Measurements from ENCODE around the gene DGLUCY.

DGLUCY gene

GRCh38 chr14:91184559-91184958 lies 70.7 kb downstream of the DGLUCY start:
- no peak for DNase-seq (ENCODE audit: low read depth)
- in situ Hi-C loops (cut with HindIII; ENCODE audit: low sequenced_read_pairs) = no loop called here
- H3K4me3 ChIP-seq (ENCODE audit: low read depth, low read length) = no peak overlapping the region
- TF ChIP-seq, protein P1, sequence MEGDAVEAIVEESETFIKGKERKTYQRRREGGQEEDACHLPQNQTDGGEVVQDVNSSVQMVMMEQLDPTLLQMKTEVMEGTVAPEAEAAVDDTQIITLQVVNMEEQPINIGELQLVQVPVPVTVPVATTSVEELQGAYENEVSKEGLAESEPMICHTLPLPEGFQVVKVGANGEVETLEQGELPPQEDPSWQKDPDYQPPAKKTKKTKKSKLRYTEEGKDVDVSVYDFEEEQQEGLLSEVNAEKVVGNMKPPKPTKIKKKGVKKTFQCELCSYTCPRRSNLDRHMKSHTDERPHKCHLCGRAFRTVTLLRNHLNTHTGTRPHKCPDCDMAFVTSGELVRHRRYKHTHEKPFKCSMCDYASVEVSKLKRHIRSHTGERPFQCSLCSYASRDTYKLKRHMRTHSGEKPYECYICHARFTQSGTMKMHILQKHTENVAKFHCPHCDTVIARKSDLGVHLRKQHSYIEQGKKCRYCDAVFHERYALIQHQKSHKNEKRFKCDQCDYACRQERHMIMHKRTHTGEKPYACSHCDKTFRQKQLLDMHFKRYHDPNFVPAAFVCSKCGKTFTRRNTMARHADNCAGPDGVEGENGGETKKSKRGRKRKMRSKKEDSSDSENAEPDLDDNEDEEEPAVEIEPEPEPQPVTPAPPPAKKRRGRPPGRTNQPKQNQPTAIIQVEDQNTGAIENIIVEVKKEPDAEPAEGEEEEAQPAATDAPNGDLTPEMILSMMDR (IDR thresholded peaks at IDR 0.05; ENCODE audit: low read depth, low read length, missing control alignments) = no peak

DNA sequence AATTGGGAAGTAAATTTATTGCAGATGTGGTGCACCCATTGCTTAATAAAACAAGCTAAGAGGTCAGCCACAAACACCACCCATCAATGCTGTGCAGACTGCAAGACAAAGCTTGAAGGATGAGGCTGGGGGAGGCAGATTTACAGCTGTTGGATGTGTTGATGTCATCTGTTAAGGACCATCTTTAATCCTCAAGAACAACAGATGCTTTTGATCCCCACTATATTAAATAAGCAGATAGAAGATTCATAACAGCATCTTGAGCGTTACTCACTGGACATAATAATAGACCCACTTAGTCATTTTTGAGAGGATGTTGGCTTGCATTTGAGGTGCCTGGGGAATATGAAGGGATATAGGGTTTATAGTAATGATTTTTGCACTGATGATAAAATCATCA lies 71.8 kb downstream of the DGLUCY start:
- DNase-seq (ENCODE audit: low read depth) = no peak
- TF ChIP-seq, protein P1 (IDR thresholded peaks at IDR 0.05; ENCODE audit: low read depth, low read length, missing control alignments) = no peak
- in situ Hi-C loops (cut with HindIII; ENCODE audit: low sequenced_read_pairs) = no loop called here

DNA sequence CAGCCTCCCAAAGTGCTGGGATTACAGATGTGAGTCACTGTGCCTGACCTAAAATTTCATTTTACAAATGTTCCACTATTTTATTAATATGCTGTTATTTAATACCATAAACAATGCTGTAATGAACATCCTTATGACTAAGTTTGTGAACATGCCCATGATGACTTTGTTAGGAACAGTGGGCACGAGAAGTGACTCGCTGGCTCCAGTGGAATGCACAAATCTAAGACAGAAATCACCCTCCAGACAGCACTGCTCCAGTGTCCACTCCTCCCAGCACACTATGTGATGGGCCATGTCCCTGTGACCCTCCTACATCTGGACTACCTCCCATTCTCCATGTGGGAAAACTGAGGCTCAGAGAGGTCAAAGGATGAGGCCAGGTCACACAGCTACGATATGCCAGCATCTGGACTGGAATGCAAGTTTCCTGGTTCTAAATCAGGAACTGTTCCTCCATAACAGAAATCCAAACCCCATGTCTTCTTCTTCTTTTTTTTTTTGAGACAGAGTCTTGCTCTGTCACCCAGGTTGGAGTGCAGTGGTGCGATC lies 72.7 kb downstream of the DGLUCY start:
- in situ Hi-C loops (cut with HindIII; ENCODE audit: low sequenced_read_pairs) = no loop called here
- TF ChIP-seq, protein P1 (IDR thresholded peaks at IDR 0.05; ENCODE audit: low read depth, low read length, missing control alignments) = no peak
- no peak overlapping the region for H3K4me3 ChIP-seq (ENCODE audit: low read depth, low read length)
- no peak for DNase-seq (ENCODE audit: low read depth)

More for the DNA sequence above, 71.8 kb downstream of the DGLUCY start:
- no peak overlapping the region for H3K4me3 ChIP-seq (ENCODE audit: low read depth, low read length)

DNA sequence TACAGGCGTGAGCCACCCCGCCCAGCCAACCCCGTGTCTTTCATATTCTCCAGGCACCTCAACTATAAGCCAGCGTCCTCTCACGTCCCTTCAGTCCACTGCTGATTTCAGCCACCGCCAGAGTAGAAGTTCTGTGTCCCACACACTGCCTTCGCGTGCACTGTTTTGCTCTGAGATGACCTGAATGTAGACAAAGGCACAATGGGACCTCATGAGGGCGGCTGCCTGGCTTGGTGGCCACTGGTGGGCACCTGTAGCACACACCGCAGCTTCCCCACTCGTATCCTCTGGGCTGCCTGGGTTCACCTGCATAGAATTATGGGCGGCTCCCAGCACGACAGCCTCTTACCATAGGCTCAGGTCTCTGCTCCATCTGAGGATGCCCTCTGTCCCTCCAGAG lies 73.4 kb downstream of the DGLUCY start:
- TF ChIP-seq, protein P1 (IDR thresholded peaks at IDR 0.05; ENCODE audit: low read depth, low read length, missing control alignments) = no peak
- in situ Hi-C loops (cut with HindIII; ENCODE audit: low sequenced_read_pairs) = no loop called here
- H3K4me3 ChIP-seq (ENCODE audit: low read depth, low read length) = no peak overlapping the region
- DNase-seq (ENCODE audit: low read depth) = no peak

- DNase-seq (ENCODE audit: low read depth) = no peak
- no peak overlapping the region for H3K4me3 ChIP-seq (ENCODE audit: low read depth, low read length)
- TF ChIP-seq, protein P1 (IDR thresholded peaks at IDR 0.05; ENCODE audit: low read depth, low read length, missing control alignments) = no peak
- in situ Hi-C loops (cut with HindIII; ENCODE audit: low sequenced_read_pairs) = no loop called here
These were observed 77.0 kb downstream of the DGLUCY start for GRCh38 chr14:91190853-91191252.

- DNase-seq (ENCODE audit: low read depth) = no peak
- in situ Hi-C loops (cut with HindIII; ENCODE audit: low sequenced_read_pairs) = no loop called here
- TF ChIP-seq, protein P1 (IDR thresholded peaks at IDR 0.05; ENCODE audit: low read depth, low read length, missing control alignments) = no peak
- H3K4me3 ChIP-seq (ENCODE audit: low read depth, low read length) = no peak overlapping the region
These were observed 79.2 kb downstream of the DGLUCY start for GRCh38 chr14:91193069-91193468.

Data from astrocyte of the cerebellum (primary cell).